GM12872 (cell line): ENCODE measurements around the gene SUPV3L1.

Experiments
- CTCF ChIP-seq: IDR thresholded peaks from 3 replicates; pipeline ENCODE4 v1.5.1; 2011; ENCODE audit warnings: low read depth, mild to moderate bottlenecking, low read length, moderate library complexity; ENCODE audit not compliant: insufficient read depth

Gene SUPV3L1

GRCh38 chr10:69179743-69180524 is at the start of gene SUPV3L1:
Gene SUPV3L1, plus strand, starts transcription at chr10:69180234. Its CDS starts 58 bp downstream, at chr10:69180292.
- no peak for TF ChIP-seq CTCF

GRCh38 chr10:69130251-69130650 is 49.8 kb upstream of the SUPV3L1 start:
- no peak for TF ChIP-seq CTCF

DNA sequence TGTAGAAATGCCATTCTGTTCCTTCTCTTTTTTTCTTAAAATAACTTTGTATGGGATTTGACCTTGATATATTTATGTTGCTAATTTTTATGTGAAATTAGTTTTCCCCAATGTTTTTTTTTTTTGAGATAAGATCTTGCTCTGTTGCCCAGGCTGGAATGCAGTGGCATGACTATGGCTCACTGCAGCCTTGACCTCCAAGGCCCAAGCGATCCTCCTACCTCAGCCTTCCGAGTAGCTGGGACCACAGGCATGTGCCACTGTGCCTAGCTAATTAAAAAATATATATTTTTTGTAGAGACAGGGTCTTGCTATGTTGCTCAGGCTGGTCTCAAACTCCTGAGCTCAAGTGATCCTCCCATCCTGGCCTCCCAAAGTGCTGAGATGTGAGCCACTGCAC is 40.1 kb upstream of the SUPV3L1 start:
- TF ChIP-seq CTCF, result no peak

- TF ChIP-seq CTCF, result no peak
Observed at GRCh38 chr10:69141304-69141703, 38.7 kb upstream of the SUPV3L1 start.

GRCh38 chr10:69142983-69143382 is 37.1 kb upstream of the SUPV3L1 start:
- TF ChIP-seq CTCF, result no peak

DNA sequence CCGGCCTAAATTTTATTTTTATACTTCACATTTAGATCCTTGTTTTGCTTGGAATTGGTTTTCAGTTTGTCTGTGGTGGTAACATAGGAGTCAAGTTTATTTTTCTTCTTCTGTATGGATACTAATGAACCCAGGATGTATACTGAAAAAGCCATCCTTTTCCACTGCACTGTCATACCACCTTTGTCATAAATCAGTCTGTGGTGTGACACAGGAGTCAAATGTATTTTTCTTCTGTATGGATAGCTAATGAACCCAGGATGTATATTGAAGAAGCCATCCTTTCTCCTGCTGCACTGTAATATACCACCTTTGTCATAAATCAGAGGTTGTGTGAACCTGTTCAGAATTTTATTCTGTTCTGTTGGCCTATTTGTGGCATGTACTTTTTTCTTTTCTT is 34.7 kb upstream of the SUPV3L1 start:
- TF ChIP-seq CTCF, result no peak

- no peak for TF ChIP-seq CTCF
Observed at GRCh38 chr10:69145864-69146263, 34.2 kb upstream of the SUPV3L1 start.
